ENCODE data around the gene ZNF256.

DNA sequence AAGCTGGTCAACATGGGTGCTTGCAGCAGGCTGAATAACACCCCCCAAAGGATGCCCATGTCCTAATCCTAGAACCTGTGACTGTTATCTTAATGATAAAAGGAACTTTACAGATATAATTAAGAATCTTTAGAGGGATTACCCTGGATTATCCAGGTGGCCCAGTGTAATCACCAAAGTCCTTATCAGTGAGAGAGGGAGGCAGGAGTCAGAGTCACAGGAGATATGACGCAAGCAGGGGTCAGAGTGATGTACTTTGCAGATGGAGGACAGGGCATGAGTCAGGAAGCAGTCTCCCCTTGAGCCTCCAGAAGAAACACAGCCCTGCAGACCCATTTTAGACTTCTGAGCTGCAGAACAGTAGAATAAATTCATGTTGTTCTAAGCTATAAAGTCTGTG, 45.3 kb upstream of the ZNF256 start:
- TF ChIP-seq, protein P1, sequence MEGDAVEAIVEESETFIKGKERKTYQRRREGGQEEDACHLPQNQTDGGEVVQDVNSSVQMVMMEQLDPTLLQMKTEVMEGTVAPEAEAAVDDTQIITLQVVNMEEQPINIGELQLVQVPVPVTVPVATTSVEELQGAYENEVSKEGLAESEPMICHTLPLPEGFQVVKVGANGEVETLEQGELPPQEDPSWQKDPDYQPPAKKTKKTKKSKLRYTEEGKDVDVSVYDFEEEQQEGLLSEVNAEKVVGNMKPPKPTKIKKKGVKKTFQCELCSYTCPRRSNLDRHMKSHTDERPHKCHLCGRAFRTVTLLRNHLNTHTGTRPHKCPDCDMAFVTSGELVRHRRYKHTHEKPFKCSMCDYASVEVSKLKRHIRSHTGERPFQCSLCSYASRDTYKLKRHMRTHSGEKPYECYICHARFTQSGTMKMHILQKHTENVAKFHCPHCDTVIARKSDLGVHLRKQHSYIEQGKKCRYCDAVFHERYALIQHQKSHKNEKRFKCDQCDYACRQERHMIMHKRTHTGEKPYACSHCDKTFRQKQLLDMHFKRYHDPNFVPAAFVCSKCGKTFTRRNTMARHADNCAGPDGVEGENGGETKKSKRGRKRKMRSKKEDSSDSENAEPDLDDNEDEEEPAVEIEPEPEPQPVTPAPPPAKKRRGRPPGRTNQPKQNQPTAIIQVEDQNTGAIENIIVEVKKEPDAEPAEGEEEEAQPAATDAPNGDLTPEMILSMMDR (IDR thresholded peaks at IDR 0.05; ENCODE audit: poor library complexity, severe bottlenecking), result no peak
- no peak for TF ChIP-seq TAF1 (IDR thresholded peaks at IDR 0.05; ENCODE audit: low read depth)
- no peak for TF ChIP-seq EZH2 (IDR thresholded peaks at IDR 0.05; ENCODE audit: borderline replicate concordance, insufficient read depth, low read length, poor library complexity, severe bottlenecking)
- TF ChIP-seq EP300 (conservative IDR thresholded peaks at IDR 0.05; ENCODE audit: poor library complexity, severe bottlenecking), result no peak
- TF ChIP-seq, protein P2, sequence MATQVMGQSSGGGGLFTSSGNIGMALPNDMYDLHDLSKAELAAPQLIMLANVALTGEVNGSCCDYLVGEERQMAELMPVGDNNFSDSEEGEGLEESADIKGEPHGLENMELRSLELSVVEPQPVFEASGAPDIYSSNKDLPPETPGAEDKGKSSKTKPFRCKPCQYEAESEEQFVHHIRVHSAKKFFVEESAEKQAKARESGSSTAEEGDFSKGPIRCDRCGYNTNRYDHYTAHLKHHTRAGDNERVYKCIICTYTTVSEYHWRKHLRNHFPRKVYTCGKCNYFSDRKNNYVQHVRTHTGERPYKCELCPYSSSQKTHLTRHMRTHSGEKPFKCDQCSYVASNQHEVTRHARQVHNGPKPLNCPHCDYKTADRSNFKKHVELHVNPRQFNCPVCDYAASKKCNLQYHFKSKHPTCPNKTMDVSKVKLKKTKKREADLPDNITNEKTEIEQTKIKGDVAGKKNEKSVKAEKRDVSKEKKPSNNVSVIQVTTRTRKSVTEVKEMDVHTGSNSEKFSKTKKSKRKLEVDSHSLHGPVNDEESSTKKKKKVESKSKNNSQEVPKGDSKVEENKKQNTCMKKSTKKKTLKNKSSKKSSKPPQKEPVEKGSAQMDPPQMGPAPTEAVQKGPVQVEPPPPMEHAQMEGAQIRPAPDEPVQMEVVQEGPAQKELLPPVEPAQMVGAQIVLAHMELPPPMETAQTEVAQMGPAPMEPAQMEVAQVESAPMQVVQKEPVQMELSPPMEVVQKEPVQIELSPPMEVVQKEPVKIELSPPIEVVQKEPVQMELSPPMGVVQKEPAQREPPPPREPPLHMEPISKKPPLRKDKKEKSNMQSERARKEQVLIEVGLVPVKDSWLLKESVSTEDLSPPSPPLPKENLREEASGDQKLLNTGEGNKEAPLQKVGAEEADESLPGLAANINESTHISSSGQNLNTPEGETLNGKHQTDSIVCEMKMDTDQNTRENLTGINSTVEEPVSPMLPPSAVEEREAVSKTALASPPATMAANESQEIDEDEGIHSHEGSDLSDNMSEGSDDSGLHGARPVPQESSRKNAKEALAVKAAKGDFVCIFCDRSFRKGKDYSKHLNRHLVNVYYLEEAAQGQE (IDR thresholded peaks at IDR 0.05; ENCODE audit: borderline replicate concordance), result no peak
- TF ChIP-seq POLR2AphosphoS5 (IDR thresholded peaks at IDR 0.05), result no peak
- TF ChIP-seq SMC3 (conservative IDR thresholded peaks at IDR 0.05; ENCODE audit: poor library complexity), result no peak
- no peak for TF ChIP-seq MXI1 (conservative IDR thresholded peaks at IDR 0.05; ENCODE audit: poor library complexity, severe bottlenecking)
